SK-N-SH treated with all-trans-retinoic acid at 6 μM for 48 hours (cell line): Measurements from ENCODE around the gene CPVL.

Experiments used
- CSDC2 ChIP-seq: fragments of 250-450 bp; sonication (Bioruptor Pico); IDR thresholded peaks from 2 replicates; pipeline ENCODE4 v1.5.0; 2020; ENCODE audit warnings: mild to moderate bottlenecking, moderate library complexity
- GLIS3 ChIP-seq: fragments of 250-450 bp; sonication (Bioruptor Pico); IDR thresholded peaks from 2 replicates; pipeline ENCODE4 v1.5.0; 2020; ENCODE audit warnings: mild to moderate bottlenecking, moderate library complexity
- RARB ChIP-seq: fragments of 250-450 bp; sonication (Bioruptor Pico); IDR thresholded peaks from 2 replicates; pipeline ENCODE4 v1.8.0; 2021; ENCODE audit warnings: mild to moderate bottlenecking, moderate library complexity
- TCF4 ChIP-seq: fragments of 250-450 bp; sonication (Bioruptor Pico); IDR thresholded peaks from 2 replicates; pipeline ENCODE4 v1.8.0; 2021; ENCODE audit warnings: mild to moderate bottlenecking, moderate library complexity, borderline replicate concordance
- TOX ChIP-seq: fragments of 250-450 bp; sonication (Bioruptor Pico); IDR thresholded peaks from 2 replicates; pipeline ENCODE4 v1.8.0; 2021; ENCODE audit warnings: mild to moderate bottlenecking, moderate library complexity, borderline replicate concordance
- ZC3H10 ChIP-seq: fragments of 250-450 bp; sonication (Bioruptor Pico); IDR thresholded peaks from 2 replicates; pipeline ENCODE4 v1.5.1; 2021; ENCODE audit warnings: mild to moderate bottlenecking, moderate library complexity
- ZFP3 ChIP-seq: fragments of 250-450 bp; sonication (Bioruptor Pico); IDR thresholded peaks from 2 replicates; pipeline ENCODE4 v1.5.0; 2020; ENCODE audit warnings: mild to moderate bottlenecking, moderate library complexity
- ZFP30 ChIP-seq: fragments of 450-650 bp; formaldehyde crosslinking; IDR thresholded peaks from 2 replicates; pipeline ENCODE4 v1.5.0; 2022; ENCODE audit warnings: mild to moderate bottlenecking, moderate library complexity
- ZNF565 ChIP-seq: fragments of 450-650 bp; formaldehyde crosslinking; conservative IDR thresholded peaks from 2 replicates; pipeline ENCODE4 v1.5.0; 2020; ENCODE audit warnings: low read depth, mild to moderate bottlenecking, moderate library complexity
- ZNF8 ChIP-seq: fragments of 450-650 bp; formaldehyde crosslinking; IDR thresholded peaks from 2 replicates; pipeline ENCODE4 v1.5.0; 2020; ENCODE audit warnings: mild to moderate bottlenecking, moderate library complexity
- TF ChIP-seq, protein P1 (sequence below): fragments of 250-450 bp; sonication (Bioruptor Pico); IDR thresholded peaks from 2 replicates; pipeline ENCODE4 v1.5.1; 2020; ENCODE audit warnings: low read depth, mild to moderate bottlenecking, moderate library complexity
- TF ChIP-seq, protein P2 (sequence below): fragments of 250-450 bp; sonication (Bioruptor Pico); IDR thresholded peaks from 2 replicates; pipeline ENCODE4 v1.8.0; 2020; ENCODE audit warnings: mild to moderate bottlenecking, moderate library complexity, borderline replicate concordance

DNA sequence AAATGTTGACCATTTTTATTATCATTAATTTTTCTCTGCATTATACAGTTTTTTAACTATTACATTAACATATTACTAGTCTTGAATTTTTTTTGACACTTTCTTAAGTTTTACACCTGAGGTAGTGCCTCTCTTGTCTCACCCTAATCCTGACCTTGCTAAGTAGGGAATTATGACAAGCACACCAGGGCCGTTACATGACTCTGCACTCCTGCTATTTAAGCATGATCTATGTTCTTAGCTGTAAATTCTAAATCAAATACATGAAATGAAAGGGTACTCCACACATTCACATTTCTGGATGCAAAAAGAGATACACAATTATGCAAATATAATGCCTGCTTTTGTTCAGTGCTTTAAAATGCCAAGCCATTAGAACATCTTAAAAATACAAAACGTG, 23.6 kb downstream of the CPVL start:
- TF ChIP-seq GLIS3 (no peak), ZFP30 (CRISPR knock-in tag) (no peak), ZC3H10 (no peak), ZFP3 (no peak), ZNF565 (CRISPR knock-in tag) (no peak), ZNF8 (CRISPR knock-in tag) (no peak), CSDC2 (CRISPR knock-in tag) (no peak), TCF4 (no peak), TOX (no peak), RARB (no peak)
- TF ChIP-seq, protein P1, sequence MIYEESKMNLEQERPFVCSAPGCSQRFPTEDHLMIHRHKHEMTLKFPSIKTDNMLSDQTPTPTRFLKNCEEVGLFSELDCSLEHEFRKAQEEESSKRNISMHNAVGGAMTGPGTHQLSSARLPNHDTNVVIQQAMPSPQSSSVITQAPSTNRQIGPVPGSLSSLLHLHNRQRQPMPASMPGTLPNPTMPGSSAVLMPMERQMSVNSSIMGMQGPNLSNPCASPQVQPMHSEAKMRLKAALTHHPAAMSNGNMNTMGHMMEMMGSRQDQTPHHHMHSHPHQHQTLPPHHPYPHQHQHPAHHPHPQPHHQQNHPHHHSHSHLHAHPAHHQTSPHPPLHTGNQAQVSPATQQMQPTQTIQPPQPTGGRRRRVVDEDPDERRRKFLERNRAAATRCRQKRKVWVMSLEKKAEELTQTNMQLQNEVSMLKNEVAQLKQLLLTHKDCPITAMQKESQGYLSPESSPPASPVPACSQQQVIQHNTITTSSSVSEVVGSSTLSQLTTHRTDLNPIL (CRISPR knock-in tag): no peak
- TF ChIP-seq, protein P2, sequence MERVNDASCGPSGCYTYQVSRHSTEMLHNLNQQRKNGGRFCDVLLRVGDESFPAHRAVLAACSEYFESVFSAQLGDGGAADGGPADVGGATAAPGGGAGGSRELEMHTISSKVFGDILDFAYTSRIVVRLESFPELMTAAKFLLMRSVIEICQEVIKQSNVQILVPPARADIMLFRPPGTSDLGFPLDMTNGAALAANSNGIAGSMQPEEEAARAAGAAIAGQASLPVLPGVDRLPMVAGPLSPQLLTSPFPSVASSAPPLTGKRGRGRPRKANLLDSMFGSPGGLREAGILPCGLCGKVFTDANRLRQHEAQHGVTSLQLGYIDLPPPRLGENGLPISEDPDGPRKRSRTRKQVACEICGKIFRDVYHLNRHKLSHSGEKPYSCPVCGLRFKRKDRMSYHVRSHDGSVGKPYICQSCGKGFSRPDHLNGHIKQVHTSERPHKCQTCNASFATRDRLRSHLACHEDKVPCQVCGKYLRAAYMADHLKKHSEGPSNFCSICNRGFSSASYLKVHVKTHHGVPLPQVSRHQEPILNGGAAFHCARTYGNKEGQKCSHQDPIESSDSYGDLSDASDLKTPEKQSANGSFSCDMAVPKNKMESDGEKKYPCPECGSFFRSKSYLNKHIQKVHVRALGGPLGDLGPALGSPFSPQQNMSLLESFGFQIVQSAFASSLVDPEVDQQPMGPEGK (CRISPR knock-in tag): no peak
